DLD1 (cell line): Measurements from ENCODE around the gene CCT4.
"Not testable (repeated sequence)": the region's sequence is repeated elsewhere in the genome, so short reads cannot be mapped to it uniquely, and the experiment has no call there.

Experiments
- in situ Hi-C: cut with HindIII; loops from 2 replicates; pipeline ENCODE4 v1.10.0; 2017; ENCODE audit warnings: low sequenced_read_pairs

CCT4 gene

GRCh38 chr2:61879351-61879750 is 9.1 kb downstream of the CCT4 start:
- in situ Hi-C loops = not testable (repeated sequence)

GRCh38 chr2:61878761-61879160 is 9.7 kb downstream of the CCT4 start:
- in situ Hi-C loops = no loop called here

DNA sequence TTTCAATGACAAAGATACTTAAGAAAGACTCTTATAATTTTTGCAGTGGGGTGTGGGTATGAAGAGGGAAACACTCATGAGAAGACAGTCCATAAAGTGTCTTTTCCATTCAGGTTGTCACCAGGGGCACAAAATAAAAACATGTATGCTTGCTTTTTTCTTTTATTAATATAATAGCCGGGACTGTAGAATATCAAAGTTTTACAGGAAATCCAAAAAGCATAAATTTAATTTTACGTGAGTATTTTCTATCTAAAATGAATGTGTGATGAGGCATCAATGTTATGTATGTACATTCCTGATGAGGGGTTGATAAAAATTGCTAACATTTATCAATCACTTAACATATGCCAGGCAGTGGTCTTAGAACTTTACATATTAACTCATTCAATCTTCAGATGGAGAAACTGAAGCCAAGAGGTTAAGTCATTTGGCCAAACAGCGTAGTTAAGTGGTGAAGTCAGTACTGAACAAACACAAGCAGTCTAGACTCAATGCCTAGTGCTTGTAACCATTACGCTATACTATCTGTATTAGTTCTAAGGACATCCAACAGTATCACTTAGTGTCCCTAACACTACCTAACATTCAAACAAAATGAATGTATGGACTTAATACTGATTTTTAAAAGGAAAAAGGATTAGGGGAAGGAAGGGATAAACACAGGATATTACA is 10.7 kb downstream of the CCT4 start:
- in situ Hi-C loops = no loop called here

DNA sequence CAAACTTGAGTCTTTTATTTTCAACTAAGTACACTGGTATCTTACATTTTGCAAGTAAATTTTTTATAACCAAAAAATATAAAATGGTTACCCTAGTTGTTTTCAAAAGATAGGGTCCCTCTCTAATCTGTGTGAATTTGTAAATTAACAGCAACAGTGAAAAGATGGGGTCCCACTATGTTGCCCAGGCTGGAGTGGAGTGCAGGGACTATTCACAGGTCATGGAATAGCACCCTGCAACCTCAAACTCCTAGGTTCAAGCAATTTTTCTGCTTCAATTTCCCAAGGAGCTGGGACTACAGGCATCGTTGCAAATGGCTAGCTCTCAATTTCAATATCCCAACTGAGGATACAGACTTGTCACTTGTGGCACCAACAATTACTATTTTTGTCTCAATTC is 12.1 kb downstream of the CCT4 start:
- in situ Hi-C loops = no loop called here

- in situ Hi-C loops = loop anchor here (25.0 kb wide), 1 partner anchor 679 kb away; no protein-coding TSS in a partner anchor
These were observed 21.9 kb downstream of the CCT4 start for GRCh38 chr2:61866482-61867089.

DNA sequence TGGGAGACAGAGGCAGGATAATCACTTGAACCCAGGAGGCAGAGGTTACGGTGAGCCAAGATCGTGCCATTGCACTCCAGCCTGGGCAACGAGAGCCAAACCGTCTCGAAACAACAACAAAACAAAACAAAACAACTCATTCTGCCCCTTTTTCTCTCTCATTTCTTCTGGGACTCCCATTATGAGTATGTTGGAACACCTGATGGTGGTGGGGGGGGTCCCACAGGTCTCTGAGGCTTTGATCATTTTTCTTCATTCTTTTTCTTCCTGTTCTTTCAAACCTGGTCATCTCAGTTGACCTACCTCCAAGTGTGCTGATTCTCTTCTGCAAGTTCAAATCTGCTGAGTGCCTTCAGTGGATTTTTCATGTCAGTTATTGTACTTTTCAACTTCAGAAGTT is 26.4 kb downstream of the CCT4 start:
- in situ Hi-C loops = loop anchor here (25.0 kb wide), 1 partner anchor 675 kb away; no protein-coding TSS in a partner anchor

DNA sequence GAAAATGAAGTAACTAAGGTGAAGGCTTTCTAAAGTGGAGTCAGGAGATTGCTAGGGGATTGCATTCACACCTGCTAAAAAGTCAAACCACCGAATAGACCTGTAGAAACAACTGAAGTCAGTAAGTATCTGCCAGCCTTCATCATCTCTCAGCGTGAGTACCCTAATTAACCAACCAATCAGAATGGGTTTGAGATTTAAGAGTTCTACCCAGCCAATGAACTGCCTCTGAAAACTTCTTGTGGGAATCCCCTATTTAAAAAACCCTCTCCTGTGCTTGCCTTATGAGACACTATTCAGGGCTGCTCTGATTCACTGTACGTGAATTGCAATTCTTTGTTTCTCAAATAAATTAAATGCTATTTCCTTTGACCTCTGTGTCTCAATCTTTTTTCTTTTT is 31.2 kb downstream of the CCT4 start:
- in situ Hi-C loops = loop anchor here (25.0 kb wide), 1 partner anchor 670 kb away; no protein-coding TSS in a partner anchor

- in situ Hi-C loops = loop anchor here (25.0 kb wide), 1 partner anchor 668 kb away; no protein-coding TSS in a partner anchor
These were observed 33.2 kb downstream of the CCT4 start for GRCh38 chr2:61855318-61855613.

GRCh38 chr2:61854564-61855317 is 33.7 kb downstream of the CCT4 start:
- in situ Hi-C loops = loop anchor here (25.0 kb wide), 1 partner anchor 667 kb away; no protein-coding TSS in a partner anchor

GRCh38 chr2:61853847-61854563 is 34.5 kb downstream of the CCT4 start, which contains the start of gene FAM161A:
Gene FAM161A (minus strand): TSS chr2:61854060. CDS start chr2:61854041, 19 bp downstream.
- in situ Hi-C loops = loop anchor here (25.0 kb wide), 1 partner anchor 667 kb away; no protein-coding TSS in a partner anchor

DNA sequence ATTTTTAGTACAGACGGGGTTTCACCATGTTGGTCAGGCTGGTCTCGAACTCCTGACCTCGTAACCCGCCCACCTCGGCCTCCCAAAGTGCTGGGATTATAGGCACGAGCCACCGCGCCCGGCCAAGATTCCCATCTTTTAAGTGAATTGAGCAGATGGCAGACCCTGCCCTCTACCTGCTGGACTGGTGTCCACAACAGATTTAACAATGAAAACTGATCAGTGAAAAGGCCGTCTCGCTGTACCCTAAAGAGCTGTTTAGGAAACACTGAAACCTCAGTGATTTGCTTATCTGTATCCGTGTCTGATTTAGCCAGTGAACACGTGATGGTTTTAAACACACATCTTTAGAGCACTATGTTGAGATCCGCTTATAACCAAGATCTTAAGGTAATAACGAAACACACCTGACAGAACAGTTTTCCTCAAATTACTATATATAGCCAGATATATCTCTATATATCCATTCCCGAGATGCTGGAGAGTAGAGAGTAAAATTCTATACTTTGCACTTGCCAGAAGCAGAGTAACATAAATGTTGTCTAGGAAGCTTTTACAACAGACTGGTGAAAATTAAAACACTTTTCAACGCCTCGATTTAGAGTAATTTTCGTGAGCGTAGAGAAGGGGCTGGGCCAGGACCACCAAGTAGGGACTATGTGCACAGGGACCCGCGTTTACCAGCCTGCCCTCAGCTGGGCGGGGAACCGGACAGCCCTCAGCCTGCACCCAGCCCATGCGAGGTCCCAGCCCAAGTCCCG is 35.2 kb downstream of the CCT4 start:
- in situ Hi-C loops = loop anchor here (25.0 kb wide), 1 partner anchor 666 kb away; no protein-coding TSS in a partner anchor

DNA sequence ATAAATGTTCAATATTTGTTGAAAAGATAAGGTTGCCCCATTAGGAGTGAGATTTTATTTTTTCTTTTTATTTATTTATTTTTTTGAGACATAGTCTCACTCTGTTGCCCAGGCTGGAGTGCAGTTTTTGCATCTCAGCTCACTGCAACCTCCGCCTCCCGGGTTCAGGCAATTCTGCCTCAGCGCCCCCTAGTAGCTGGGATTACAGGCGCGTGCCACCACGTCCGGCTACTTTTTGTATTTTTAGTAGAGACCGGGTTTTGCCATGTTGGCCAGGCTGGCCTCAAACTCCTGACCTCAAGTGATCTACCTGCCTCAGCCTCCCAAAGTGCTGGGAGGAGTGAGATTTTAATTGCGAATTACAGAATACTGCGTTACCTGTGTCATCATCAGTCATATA is 37.2 kb downstream of the CCT4 start:
- in situ Hi-C loops = loop anchor here (25.0 kb wide), 1 partner anchor 664 kb away; no protein-coding TSS in a partner anchor

- in situ Hi-C loops = no loop called here
These were observed 43.1 kb downstream of the CCT4 start for GRCh38 chr2:61845320-61845719.

DNA sequence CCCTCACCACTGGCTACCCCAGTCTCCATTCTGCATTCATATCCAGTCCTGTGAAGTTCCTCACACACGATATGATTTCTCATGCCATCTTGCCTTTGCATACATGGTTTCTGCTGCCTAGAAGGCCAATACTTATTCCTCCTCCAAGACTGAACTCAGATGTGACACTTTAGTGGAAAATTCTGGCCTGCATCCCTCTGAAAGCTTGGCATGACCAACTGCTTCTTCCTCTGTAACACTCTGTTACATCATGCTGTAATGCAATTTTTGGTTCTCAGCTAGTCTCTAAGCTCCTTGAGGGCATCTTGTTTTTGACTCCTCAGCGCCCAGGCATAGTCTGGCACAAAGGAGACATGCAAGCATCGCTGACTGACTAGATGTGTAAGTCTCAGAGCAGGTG is 47.2 kb downstream of the CCT4 start:
- in situ Hi-C loops = no loop called here

DNA sequence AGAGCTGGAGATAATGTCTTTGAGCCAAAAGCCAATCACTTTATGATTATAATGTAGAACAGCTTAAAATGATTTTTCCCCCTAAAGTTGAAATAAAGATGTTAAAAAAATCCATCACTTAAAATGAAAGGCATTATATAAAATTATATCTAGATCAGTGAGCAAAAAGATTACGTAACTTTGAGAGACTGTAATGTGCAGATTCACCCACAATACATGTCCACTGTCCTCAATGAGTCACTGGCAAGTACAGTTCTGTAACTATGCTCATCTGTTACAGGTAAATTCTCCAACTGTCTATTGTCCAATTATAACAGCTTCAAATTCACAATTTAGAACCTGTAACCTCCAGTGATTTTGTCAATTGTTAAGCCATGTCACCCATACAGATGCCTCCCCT is 53.6 kb downstream of the CCT4 start:
- in situ Hi-C loops = no loop called here

- in situ Hi-C loops = no loop called here
These were observed 54.5 kb downstream of the CCT4 start for GRCh38 chr2:61833971-61834370.

DNA sequence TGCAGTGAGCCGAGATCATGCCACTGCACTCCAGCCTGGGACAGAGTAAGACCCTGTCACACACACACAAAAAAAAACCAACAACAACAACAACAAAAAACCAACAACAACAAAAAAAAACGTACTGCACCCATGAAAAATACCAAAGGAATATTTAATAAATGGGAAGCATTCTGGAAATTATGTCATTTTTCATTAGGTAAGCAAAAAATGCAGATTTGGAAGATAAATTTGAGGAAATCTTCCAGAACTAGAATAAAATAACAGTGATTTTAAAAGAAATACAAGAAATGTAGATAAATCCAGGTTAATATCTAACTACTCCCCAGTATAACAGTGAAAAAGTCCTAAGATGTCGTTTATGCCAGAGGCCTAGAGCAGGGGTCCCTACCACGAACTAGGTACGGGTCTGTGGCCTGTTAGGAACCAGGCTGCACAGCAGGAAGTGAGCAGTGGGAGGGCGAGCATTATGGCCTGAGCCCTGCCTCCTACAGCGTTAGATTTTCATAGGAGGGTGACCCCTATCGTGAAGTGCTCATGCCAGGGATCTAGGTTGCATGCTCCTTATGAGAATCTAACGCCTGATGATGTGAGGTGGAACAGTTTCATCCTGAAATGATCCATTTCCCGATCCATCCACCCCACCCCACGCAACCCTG is 56.1 kb downstream of the CCT4 start:
- in situ Hi-C loops = no loop called here

DNA sequence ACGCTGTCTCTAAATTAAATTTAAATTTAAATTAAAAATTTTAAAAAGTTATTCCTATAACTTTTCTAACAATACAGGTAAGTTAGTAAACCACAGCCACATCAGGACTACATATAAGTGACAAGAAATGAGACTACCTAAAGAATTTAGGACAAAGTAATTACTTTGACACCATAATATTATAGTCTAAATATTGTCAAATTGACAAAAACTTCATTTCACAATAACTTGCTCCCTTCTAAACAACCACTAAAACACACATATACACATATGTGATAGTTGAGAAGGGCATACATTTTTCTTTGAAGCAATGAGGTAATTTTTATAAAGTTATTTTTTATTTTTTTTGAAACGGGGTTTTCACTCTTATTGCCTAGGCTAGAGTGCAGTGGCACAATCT is 66.2 kb downstream of the CCT4 start:
- in situ Hi-C loops = no loop called here
